ENCODE data around the gene TRMT2B.

DNA sequence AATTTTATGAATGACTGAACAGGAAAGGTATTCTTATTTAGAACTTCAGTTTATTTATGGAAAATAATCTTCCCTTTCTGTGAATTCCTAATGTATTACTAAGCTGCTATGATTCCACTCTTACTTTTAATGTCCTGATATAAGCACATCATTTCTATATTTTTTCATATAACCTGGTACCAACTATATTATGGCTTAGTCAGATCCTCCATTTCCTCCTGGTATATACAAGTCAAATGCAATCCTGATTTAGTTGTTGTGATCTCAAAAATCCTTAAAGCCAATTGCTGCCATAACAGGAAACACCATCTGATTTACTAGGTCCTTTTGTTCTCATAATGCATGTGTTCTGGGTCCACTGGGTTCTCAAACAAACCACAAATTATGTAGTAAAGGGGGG is 26.8 kb downstream of the TRMT2B start:
- TF ChIP-seq BHLHE40 (IDR thresholded peaks at IDR 0.05; ENCODE audit: borderline replicate concordance): no peak
- no peak for TF ChIP-seq FOXM1 (IDR thresholded peaks at IDR 0.05; ENCODE audit: borderline replicate concordance)
